ENCODE results near the gene FAM240B.

DNA sequence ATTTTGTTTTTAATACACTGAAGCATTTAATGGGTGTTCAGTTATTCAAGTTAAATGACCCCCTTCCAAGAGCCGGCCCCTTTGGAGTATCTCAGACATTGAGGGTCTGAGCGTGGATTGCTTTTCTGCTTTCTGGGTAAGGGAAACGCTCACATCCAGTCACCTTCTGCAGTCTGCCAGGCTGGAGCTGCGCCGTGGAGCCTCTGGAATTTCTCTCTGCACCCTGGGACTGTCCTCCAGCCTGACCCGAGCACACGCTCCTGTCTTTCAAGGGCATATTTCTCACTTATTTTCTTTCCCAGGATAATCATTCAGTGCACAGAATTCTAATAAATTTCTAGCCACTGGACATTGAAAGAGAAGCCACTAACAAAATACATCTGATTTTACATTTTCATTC is 13.4 kb downstream of the FAM240B start:
- TF ChIP-seq HCFC1 (IDR thresholded peaks at IDR 0.05; ENCODE audit: low read length) = no peak
- TF ChIP-seq, protein P1, sequence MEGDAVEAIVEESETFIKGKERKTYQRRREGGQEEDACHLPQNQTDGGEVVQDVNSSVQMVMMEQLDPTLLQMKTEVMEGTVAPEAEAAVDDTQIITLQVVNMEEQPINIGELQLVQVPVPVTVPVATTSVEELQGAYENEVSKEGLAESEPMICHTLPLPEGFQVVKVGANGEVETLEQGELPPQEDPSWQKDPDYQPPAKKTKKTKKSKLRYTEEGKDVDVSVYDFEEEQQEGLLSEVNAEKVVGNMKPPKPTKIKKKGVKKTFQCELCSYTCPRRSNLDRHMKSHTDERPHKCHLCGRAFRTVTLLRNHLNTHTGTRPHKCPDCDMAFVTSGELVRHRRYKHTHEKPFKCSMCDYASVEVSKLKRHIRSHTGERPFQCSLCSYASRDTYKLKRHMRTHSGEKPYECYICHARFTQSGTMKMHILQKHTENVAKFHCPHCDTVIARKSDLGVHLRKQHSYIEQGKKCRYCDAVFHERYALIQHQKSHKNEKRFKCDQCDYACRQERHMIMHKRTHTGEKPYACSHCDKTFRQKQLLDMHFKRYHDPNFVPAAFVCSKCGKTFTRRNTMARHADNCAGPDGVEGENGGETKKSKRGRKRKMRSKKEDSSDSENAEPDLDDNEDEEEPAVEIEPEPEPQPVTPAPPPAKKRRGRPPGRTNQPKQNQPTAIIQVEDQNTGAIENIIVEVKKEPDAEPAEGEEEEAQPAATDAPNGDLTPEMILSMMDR (IDR thresholded peaks at IDR 0.05 in 2 of 3, conservative IDR thresholded peaks at IDR 0.05 in 1 of 3; ENCODE audit: control insufficient read depth in 2 of 3, extremely low read depth in 1 of 3, insufficient read depth in 1 of 3, low read depth in 3 of 3, low read length in 3 of 3) = no peak
